ENCODE results near the gene TRIM21.
"Not testable (repeated sequence)": the region's sequence is repeated elsewhere in the genome, so short reads cannot be mapped to it uniquely, and the experiment has no call there.

Gene TRIM21

DNA sequence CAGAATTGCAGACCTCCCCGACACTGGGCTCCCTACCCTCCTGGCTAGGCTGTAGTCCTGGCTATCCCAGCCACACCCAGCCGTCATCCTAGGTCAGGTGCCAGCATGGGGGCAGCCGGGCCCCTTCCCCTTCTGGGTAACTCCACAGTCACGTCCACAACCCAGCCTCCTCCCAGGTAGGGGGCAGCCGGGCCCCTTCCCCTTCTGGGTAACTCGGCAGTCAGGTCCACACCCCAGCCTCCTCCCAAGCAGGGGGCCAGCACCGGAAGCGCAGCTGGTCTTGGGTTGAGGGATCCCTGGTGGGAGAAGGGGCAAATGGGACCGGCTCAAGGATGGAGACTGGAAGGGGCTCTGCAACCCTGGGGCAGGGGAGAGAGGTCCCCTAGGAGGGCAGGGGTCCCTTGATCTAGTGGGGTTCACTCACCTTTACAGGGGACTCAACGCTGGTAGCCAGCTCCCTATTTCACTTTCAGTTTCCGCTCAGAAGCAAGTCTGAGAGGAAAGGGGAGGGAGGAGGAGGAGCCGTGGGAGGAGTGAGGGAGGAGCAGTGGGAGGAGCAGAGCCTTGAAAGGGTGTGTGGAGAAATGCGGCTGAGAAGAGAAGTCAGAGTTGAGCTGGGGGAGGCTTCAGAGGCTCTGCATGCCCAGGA, at the start of gene TRIM21:
Gene TRIM21, minus strand, starts transcription at position 494 of the 649 bp plus-strand sequence. CDS start 3,293 bp downstream, outside the sequence.
- DNase-seq: peak; percentile 59 to 71 (median 64)

- DNase-seq: no peak
Measured at GRCh38 chr11:4441515-4441914, 48.0 kb upstream of the TRIM21 start.

DNA sequence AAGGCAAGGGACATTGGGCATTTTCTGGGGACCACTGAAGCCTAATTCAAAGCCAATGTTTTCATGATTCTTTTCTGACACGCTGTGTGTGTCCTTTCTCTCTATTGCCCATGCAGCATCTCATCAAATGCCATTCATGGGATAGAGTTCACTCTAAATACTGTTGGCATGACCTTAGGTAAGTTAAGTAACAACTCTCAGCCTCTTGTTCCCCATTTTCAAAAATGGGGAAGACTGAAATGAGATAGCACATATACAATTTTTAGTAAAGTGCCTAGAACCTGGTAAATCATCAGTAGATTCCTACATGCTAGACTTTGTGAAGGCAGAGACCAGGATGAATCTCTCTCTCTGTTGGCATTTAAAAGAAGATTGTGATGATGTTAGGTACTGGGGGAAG, 42.9 kb upstream of the TRIM21 start:
- no peak for DNase-seq

- no peak for DNase-seq
Measured at GRCh38 chr11:4433856-4434255, 40.4 kb upstream of the TRIM21 start.

GRCh38 chr11:4430051-4430450, 36.5 kb upstream of the TRIM21 start:
- DNase-seq: no peak

DNA sequence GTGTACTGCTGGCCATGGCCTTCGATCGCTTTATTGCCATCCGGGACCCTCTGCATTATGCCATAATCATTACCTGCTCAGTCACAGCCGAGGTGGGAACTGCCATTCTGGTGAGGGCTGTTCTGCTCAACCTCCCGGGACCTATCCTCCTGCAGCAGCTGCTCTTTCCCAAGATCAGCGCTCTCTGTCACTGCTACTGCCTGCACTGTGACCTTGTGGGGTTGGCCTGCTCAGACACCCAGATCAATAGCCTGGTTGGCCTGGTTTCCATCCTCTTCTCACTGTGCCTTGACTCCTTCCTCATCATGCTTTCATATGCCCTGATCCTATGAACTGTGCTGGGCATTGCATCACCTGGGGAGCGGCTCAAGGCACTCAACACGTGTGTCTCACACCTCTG, 24.9 kb upstream of the TRIM21 start:
- DNase-seq: no peak

- no peak for DNase-seq
Measured at GRCh38 chr11:4416816-4417215, 23.3 kb upstream of the TRIM21 start.

DNA sequence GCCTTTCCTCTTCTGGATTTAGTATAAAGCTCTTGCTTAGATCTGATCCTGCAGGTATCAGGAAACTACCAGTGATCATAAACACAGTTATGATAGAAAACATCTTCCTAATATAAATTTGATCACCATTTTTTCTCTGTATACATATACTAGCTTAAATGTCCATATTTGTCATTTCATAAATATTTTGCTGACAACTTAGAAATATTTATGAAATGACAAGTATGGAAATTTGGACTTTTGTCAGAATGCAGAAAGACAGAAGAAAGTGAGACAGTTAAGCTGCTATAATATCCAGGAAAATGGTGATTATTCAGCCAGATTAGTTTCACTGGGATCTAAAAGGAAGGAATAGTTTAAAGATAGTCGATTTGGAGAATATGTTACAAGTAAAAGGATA, 22.8 kb upstream of the TRIM21 start:
- DNase-seq: no peak

DNA sequence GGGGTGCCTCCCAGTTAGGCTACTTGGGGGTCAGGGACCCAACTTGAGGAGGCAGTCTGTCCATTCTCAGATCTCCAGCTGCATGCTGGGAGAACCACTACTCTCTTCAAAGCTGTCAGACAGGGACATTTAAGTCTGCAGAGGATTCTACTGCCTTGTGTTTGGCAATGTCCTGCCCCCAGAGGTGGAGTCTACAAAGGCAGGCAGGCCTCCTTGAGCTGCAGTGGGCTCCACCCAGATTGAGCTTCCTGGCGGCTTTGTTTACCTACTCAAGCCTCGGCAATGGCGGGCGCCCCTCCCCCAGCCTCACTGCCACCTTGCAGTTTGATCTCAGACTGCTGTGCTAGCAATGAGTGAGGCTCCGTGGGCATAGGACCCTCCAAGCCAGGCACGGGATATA, 12.7 kb upstream of the TRIM21 start:
- not testable (repeated sequence) for DNase-seq

- DNase-seq: no peak
Measured at GRCh38 chr11:4393858-4394223, 339 bp upstream of the TRIM21 start.

DNA sequence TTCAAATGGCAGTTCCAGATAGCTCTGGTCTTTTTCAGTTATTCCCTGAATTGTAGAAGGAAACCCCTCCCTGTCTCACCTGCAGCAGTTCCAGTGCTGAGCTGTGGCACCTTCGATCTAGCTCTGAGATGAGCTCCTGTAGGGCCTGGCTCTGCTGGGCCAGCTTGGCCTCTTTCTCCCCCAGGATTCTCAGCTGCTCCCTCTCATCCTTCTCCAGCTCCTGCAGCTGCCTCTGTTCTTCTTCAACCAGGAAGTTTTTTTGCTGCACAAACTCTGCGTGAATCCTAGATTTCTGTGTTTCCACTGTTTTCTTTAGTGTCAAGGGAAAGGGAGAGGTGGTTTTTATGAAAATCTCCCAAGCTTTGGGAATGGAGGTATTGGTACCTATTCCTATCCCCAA, 5.3 kb downstream of the TRIM21 start:
- no peak for DNase-seq

DNA sequence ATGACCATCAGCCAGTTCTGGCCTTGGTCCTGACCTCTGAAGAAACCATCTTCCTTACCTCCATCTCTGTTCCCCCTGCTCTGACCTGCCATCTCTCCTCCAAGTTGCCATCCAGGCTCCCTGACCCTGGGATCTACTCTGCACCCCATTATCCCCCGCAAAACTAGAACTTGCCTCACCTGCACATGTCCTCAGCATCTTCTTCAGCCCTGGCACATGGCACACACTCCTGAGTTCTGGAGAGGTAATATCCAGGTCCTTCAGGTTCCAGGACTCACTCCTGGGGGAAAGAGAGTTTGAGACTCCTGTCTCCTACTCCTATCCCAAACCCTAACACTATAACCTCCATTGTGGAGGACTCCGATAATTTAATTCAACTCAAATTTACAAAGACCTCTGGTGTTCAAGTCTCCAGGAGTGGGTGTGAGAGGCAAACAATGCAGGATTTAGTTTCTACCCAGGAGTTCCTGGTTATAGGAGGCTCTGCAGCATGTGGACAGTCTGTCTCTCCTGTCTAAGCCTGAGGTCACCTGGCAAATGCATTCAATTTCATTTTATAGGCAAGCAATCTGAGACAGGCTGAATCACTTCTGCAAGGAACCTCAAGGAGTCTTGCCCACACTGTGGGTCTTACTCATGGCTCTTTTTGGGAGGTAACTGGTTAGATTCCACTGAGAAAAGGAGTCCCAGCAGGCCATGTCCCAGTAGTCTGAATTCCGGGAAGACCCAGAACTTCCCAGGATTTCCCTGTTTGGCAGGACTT, 7.3 kb downstream of the TRIM21 start:
- no peak for DNase-seq

- no peak for DNase-seq
Measured at GRCh38 chr11:4381901-4382300, 11.6 kb downstream of the TRIM21 start.

DNA sequence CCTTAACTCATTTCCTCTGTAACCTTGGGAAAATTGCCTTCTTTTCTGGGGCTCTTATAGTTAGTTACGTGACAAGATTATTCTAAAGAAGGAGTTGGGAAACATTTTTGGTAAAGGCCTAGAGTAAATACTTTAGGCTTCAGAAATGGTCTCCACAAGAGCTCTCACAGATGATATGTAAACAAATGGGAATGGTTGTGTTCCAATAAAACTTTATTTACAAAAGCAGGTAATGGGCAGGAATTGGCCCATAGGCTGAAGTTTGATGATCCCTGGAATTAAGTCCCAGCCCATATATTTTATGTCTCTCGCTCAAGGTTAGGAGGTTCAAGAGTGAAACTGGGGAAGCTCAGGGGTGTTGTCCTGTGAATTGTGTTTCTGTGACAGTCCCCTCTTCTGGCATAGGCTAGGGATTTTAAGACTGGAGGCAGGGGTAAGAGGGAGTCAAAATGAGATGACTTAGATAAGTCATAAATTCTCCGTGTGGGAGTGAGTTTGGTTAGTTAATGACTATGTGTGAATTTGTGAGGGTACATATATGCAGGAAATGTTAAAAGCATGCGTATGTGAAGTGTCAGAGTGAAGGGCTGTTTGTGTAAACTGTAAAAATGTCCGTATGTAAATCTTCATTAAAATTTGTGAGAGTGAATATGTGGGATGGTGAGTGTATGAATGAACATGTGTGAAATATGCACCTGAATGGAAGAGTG, 17.9 kb downstream of the TRIM21 start:
- DNase-seq: no peak

- no peak for DNase-seq
Measured at GRCh38 chr11:4370166-4370565, 23.3 kb downstream of the TRIM21 start.

- DNase-seq: no peak
Measured at GRCh38 chr11:4368286-4368685, 25.2 kb downstream of the TRIM21 start, which contains the start of gene OR52B4. Gene OR52B4 (minus strand): TSS chr11:4368386. CDS start chr11:4368295, 91 bp downstream.

DNA sequence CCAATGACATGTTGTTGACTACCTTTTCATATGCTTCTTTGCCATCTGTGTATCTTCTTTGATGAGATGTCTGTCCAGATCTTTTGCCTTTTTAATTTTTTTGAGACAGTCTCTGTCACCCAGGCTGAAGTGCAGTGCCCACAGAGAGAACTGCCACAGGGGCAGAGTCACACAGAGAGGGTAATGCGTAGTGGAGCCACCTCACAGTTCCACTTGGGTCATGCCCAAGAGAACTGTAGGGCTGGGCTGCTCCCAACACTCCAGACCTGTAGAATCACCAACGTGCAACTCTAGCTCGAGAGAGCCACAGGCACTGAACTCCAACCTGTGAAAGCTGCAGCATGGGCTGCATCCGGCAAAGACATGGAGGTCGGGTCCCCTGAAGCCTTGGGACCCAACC, 45.4 kb downstream of the TRIM21 start:
- not testable (repeated sequence) for DNase-seq

DNA sequence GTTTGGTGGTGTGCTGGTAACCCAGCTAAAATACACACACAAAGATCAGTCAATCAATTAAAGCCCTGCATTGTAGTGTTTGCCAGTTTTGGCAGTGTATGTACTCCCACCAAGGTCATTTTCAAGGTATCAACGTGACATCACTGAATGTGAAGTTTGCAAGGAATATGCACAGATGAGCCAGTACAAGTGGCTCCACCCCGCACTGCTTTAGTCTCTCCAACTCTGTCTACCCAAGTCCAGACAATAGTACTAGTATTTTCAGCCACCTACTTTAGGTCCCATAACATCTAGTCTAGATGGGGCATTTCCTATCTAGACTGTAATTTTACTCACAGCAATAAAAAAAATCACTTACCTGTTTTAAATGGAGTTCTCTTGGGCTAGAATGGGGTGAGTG, 48.1 kb downstream of the TRIM21 start:
- DNase-seq: not testable (repeated sequence)

All from activated CD4-positive, CD25-positive, alpha-beta regulatory T cell (primary cell).